T-helper 1 cell treated with Interleukin-12 subunit alpha and Interleukin-12 subunit beta and Interleukin-4 antibody, amounts not matched to agents 30 ng/mL and 1 ng/mL, for 36 hours (primary cell): ENCODE measurements around the gene MAP7D2. TPM values are rescaled to one million over a fixed set of nuclear protein-coding genes. Genes with fewer than 3 reads are reported as not detected.
"Not testable (repeated sequence)": the region's sequence is repeated elsewhere in the genome, so short reads cannot be mapped to it uniquely, and the experiment has no call there.

Experiments used
- intact Hi-C: fragments of 100-400 bp; cut with micrococcal nuclease; formaldehyde crosslinking; loops from one replicate; pipeline ENCODE4 v1.15.1; 2024
- total RNA-seq: library from RNA; stranded (reverse); gene quantifications from 2 replicates; pipeline ENCODE4 v1.2.3, GENCODE V29; 2022

Gene MAP7D2
- total RNA-seq, result 0.12 and 0.32 TPM in 2 replicates

GRCh38 chrX:20116577-20117240 is at the start of gene MAP7D2:
Gene MAP7D2, minus strand, starts transcription at chrX:20116907. Its CDS starts 28 bp downstream, at chrX:20116879.
- intact Hi-C loops, result no loop called here

GRCh38 chrX:20162516-20162915 is 45.8 kb upstream of the MAP7D2 start:
- intact Hi-C loops, result not testable (repeated sequence)

- intact Hi-C loops, result no loop called here
Measured at GRCh38 chrX:20159797-20160385, 43.2 kb upstream of the MAP7D2 start.

- intact Hi-C loops, result no loop called here
Measured at GRCh38 chrX:20151689-20152088, 35.0 kb upstream of the MAP7D2 start.

GRCh38 chrX:20149326-20149725 is 32.6 kb upstream of the MAP7D2 start:
- intact Hi-C loops, result loop anchor here (10.0 kb wide), 2 partner anchors 405 to 1165 kb away; partner anchors contain the start of gene PHKA2

GRCh38 chrX:20147561-20147960 is 30.9 kb upstream of the MAP7D2 start:
- intact Hi-C loops, result loop anchor here (10.0 kb wide), 2 partner anchors 403 to 1163 kb away; partner anchors contain the start of gene PHKA2

- intact Hi-C loops, result loop anchor here (5.0 to 10.0 kb wide), 6 partner anchors 298 to 1160 kb away; partner anchors contain the start of genes PDHA1 and PHKA2
Measured at GRCh38 chrX:20144491-20144890, 27.8 kb upstream of the MAP7D2 start.

GRCh38 chrX:20143561-20143960 is 26.9 kb upstream of the MAP7D2 start:
- intact Hi-C loops, result loop anchor here (5.0 to 10.0 kb wide), 6 partner anchors 299 to 1159 kb away; partner anchors contain the start of genes PDHA1 and PHKA2

- intact Hi-C loops, result loop anchor here (5.0 to 10.0 kb wide), 6 partner anchors 299 to 1158 kb away; partner anchors contain the start of genes PDHA1 and PHKA2
Measured at GRCh38 chrX:20143111-20143510, 26.4 kb upstream of the MAP7D2 start.

- intact Hi-C loops, result loop anchor here (1.0 to 10.0 kb wide), 11 partner anchors 12 to 1717 kb away; partner anchors contain the start of genes BCLAF3, CDKL5, CNKSR2 and PDHA1
Measured at GRCh38 chrX:20141281-20142220, 24.8 kb upstream of the MAP7D2 start, which contains the start of gene EIF1AX. Gene EIF1AX, minus strand, starts transcription at chrX:20141838. Its CDS starts 198 bp downstream, at chrX:20141640.

- intact Hi-C loops, result loop anchor here (2.0 to 10.0 kb wide), 8 partner anchors 302 to 1716 kb away; partner anchors contain the start of genes CDKL5, CNKSR2, PDHA1 and PHKA2
Measured at GRCh38 chrX:20140420-20140819, 23.7 kb upstream of the MAP7D2 start.

- intact Hi-C loops, result loop anchor here (2.0 to 10.0 kb wide), 8 partner anchors 302 to 1715 kb away; partner anchors contain the start of genes CDKL5, CNKSR2, PDHA1 and PHKA2
Measured at GRCh38 chrX:20139966-20140365, 23.3 kb upstream of the MAP7D2 start.

GRCh38 chrX:20135944-20136343 is 19.2 kb upstream of the MAP7D2 start:
- intact Hi-C loops, result no loop called here

- intact Hi-C loops, result no loop called here
Measured at GRCh38 chrX:20132666-20133065, 16.0 kb upstream of the MAP7D2 start.

GRCh38 chrX:20130357-20130756 is 13.7 kb upstream of the MAP7D2 start:
- intact Hi-C loops, result no loop called here

GRCh38 chrX:20129547-20129946 is 12.8 kb upstream of the MAP7D2 start:
- intact Hi-C loops, result loop anchor here (5.0 kb wide), 1 partner anchor 757 kb away; no protein-coding TSS in a partner anchor

- intact Hi-C loops, result loop anchor here (5.0 kb wide), 1 partner anchor 756 kb away; no protein-coding TSS in a partner anchor
Measured at GRCh38 chrX:20128670-20129069, 12.0 kb upstream of the MAP7D2 start.

- intact Hi-C loops, result loop anchor here (5.0 kb wide), 1 partner anchor 755 kb away; no protein-coding TSS in a partner anchor
Measured at GRCh38 chrX:20127440-20127839, 10.7 kb upstream of the MAP7D2 start.

- intact Hi-C loops, result loop anchor here (5.0 kb wide), 1 partner anchor 755 kb away; no protein-coding TSS in a partner anchor
Measured at GRCh38 chrX:20126833-20127232, 10.1 kb upstream of the MAP7D2 start.

- intact Hi-C loops, result loop anchor here (2.0 to 5.0 kb wide), 2 partner anchors 220 to 753 kb away; no protein-coding TSS in a partner anchor
Measured at GRCh38 chrX:20124964-20125363, 8.3 kb upstream of the MAP7D2 start.
